ENCODE results near the gene UBTF.

DNA sequence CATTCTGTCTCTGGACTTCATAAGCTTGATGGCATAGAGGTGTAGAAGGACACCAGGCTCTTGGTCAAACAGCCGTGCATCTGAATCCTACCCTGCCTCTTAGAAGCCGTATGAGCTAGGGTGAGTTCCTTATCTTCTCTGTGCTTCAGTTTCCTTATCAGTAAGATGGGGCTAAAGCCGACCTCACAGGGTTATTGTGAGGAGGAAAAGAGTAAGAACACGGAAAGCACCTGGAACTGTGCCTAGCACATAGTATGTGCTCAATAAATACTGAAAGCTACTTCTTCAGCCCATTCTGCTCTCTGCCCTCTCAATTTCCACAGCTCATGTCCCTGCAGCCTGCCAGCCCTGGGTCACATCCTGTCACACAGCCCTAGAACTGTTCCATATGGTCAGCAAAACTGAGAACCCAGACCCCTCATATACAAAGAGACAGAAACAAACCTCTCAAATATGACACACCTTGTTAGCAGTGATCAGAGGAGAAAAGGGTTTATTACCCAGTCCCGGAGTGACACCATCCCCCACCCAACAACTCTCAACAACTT, 17.0 kb upstream of the UBTF start:
- TF ChIP-seq, protein P1, sequence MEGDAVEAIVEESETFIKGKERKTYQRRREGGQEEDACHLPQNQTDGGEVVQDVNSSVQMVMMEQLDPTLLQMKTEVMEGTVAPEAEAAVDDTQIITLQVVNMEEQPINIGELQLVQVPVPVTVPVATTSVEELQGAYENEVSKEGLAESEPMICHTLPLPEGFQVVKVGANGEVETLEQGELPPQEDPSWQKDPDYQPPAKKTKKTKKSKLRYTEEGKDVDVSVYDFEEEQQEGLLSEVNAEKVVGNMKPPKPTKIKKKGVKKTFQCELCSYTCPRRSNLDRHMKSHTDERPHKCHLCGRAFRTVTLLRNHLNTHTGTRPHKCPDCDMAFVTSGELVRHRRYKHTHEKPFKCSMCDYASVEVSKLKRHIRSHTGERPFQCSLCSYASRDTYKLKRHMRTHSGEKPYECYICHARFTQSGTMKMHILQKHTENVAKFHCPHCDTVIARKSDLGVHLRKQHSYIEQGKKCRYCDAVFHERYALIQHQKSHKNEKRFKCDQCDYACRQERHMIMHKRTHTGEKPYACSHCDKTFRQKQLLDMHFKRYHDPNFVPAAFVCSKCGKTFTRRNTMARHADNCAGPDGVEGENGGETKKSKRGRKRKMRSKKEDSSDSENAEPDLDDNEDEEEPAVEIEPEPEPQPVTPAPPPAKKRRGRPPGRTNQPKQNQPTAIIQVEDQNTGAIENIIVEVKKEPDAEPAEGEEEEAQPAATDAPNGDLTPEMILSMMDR (conservative IDR thresholded peaks at IDR 0.05 in 1 of 2, IDR thresholded peaks at IDR 0.05 in 1 of 2; ENCODE audit: extremely low read depth in 1 of 2, insufficient read depth in 1 of 2, low read depth in 1 of 2, low read length in 2 of 2), result no peak
- TF ChIP-seq EZH2 (IDR thresholded peaks at IDR 0.05; ENCODE audit: borderline replicate concordance, low read length), result no peak
